HepG2 (cell line): ENCODE data around the gene BNC1. TPM values are rescaled to one million over a fixed set of nuclear protein-coding genes. Genes with fewer than 3 reads are reported as not detected.

Source experiments
- ATAC-seq: fragments of 200-7000 bp; cut with Tn5 transposase; 3 replicates; pipeline ENCODE4 v1.9.1; 2020; ENCODE audit warnings: mild to moderate bottlenecking, moderate library complexity
- BruUV-seq: library from RNA; stranded (reverse); fragments of 400-500 nt; replicated peaks from 2 replicates; lab custom pipeline; 2021; lab: Mats Ljungman, UMichigan
- CTCF ChIA-PET: fragments of 300-600 bp; formaldehyde crosslinking; extraction: SDS; loops from one replicate; lab custom pipeline; 2021; ENCODE audit warnings: low total read pairs, inconsistent platforms, low intra/inter-chr PET ratio; lab: Yijun Ruan, JAX
- POLR2A ChIA-PET: fragments of 350-600 bp; sonication (Branson Sonifier 250); formaldehyde crosslinking; loops from one replicate; lab custom pipeline; 2020; ENCODE audit warnings: antibody characterized with exemption, inconsistent platforms; lab: Yijun Ruan, JAX
- DNase-seq: peaks from one replicate; pipeline ENCODE4 v3.0.0-alpha.2; 2015; ENCODE audit warnings: low spot score
- FAIRE-seq: peaks from 3 replicates; lab custom pipeline; 2011; peaks lifted over from hg19 to GRCh38; lab: Jason Lieb, UNC
- H2AFZ ChIP-seq: one replicate; pipeline ENCODE4 v1.6.1; 2011; ENCODE audit warnings: low read length, inconsistent platforms
- H3K27ac ChIP-seq: fragments of 300-600 bp; 3 replicates; pipeline ENCODE4 v1.8.0; 2011; ENCODE audit warnings: mixed run types, mild to moderate bottlenecking, mixed read lengths, low read length, inconsistent platforms; ENCODE audit not compliant: insufficient read depth; ENCODE audit errors: extremely low read length
- H3K27me3 ChIP-seq, 2 experiments: fragments of 200-600 bp in 1 of 2; 2 replicates in 1 of 2; 3 replicates in 1 of 2; pipeline versions ENCODE4 v1.6.0 to v1.8.0; 2011; ENCODE audit warnings: low read length in 2 of 2, mild to moderate bottlenecking in 2 of 2, moderate library complexity in 2 of 2, inconsistent platforms in 1 of 2; ENCODE audit not compliant: insufficient read depth in 2 of 2, control insufficient read depth in 1 of 2
- H3K36me3 ChIP-seq, 2 experiments: fragments of 200-600 bp in 1 of 2; replicated peaks in 1 of 2; 2 replicates in 1 of 2; 3 replicates in 1 of 2; pipeline versions ENCODE4 v1.5.1 to v1.8.0; 2011; ENCODE audit warnings: low read length in 2 of 2, inconsistent platforms in 1 of 2; ENCODE audit not compliant: insufficient read depth in 2 of 2, control insufficient read depth in 1 of 2
- H3K4me1 ChIP-seq: 2 replicates; pipeline ENCODE4 v1.5.1; 2012; ENCODE audit warnings: low read length, inconsistent platforms; ENCODE audit not compliant: insufficient read depth
- H3K4me2 ChIP-seq: 2 replicates; pipeline ENCODE4 v1.6.0; 2011; ENCODE audit warnings: low read depth, low read length, inconsistent platforms
- H3K4me3 ChIP-seq, 3 experiments: fragments of 200-600 bp in 1 of 3; sonication (generic), shearing (Covaris generic) in 1 of 3; replicated peaks in 1 of 3; 2 replicates each; pipeline ENCODE4 v1.5.1; 2011 to 2016; ENCODE audit warnings: low read length in 3 of 3, inconsistent platforms in 2 of 3, low read depth in 2 of 3, mild to moderate bottlenecking in 2 of 3, control low read depth in 1 of 3, mixed read lengths in 1 of 3; ENCODE audit not compliant: insufficient read depth in 1 of 3
- H3K79me2 ChIP-seq: one replicate; pipeline ENCODE4 v1.6.1; 2011; ENCODE audit warnings: low read length, inconsistent platforms; ENCODE audit not compliant: insufficient read depth
- H3K9ac ChIP-seq: 2 replicates; pipeline ENCODE4 v1.6.0; 2011; ENCODE audit warnings: mild to moderate bottlenecking, low read depth, low read length, inconsistent platforms; ENCODE audit not compliant: insufficient read depth
- H3K9me3 ChIP-seq: 2 replicates; pipeline ENCODE4 v1.5.1; 2012; ENCODE audit warnings: mild to moderate bottlenecking, low read length
- H4K20me1 ChIP-seq: 2 replicates; pipeline ENCODE4 v1.6.0; 2011; ENCODE audit warnings: inconsistent platforms, mild to moderate bottlenecking, low read length, moderate library complexity; ENCODE audit not compliant: insufficient read depth
- CEBPB ChIP-seq: IDR thresholded peaks from 2 replicates; pipeline ENCODE4 v1.6.1; 2011; ENCODE audit warnings: low read depth, low read length, improper control_type of control experiment, borderline replicate concordance
- GRHL1 ChIP-seq: sonication (generic); formaldehyde crosslinking; conservative IDR thresholded peaks from 2 replicates; pipeline ENCODE4 v1.8.0; 2022; ENCODE audit warnings: missing genetic modification reagents
- MXI1 ChIP-seq: IDR thresholded peaks from 3 replicates; pipeline ENCODE4 v1.6.1; 2012; ENCODE audit warnings: low read depth, low read length, inconsistent platforms, borderline replicate concordance
- RBAK ChIP-seq: sonication (generic); formaldehyde crosslinking; IDR thresholded peaks from 2 replicates; pipeline ENCODE4 v1.5.1; 2020; ENCODE audit warnings: mild to moderate bottlenecking, missing genetic modification reagents
- TRIM24 ChIP-seq: sonication (generic); formaldehyde crosslinking; IDR thresholded peaks from 2 replicates; pipeline ENCODE4 v1.8.0; 2022; ENCODE audit warnings: mild to moderate bottlenecking, missing genetic modification reagents
- ZBTB1 ChIP-seq: sonication (generic); formaldehyde crosslinking; IDR thresholded peaks from 2 replicates; pipeline ENCODE4 v1.4.0; 2020; ENCODE audit warnings: missing genetic modification reagents, borderline replicate concordance
- ZBTB39 ChIP-seq: sonication (generic); formaldehyde crosslinking; IDR thresholded peaks from 2 replicates; pipeline ENCODE4 v1.5.0; 2020; ENCODE audit warnings: missing genetic modification reagents
- ZBTB44 ChIP-seq: sonication (generic); formaldehyde crosslinking; IDR thresholded peaks from 2 replicates; pipeline ENCODE4 v1.4.0; 2020; ENCODE audit warnings: missing genetic modification reagents
- ZNF260 ChIP-seq: sonication (generic); formaldehyde crosslinking; IDR thresholded peaks from 2 replicates; pipeline ENCODE4 v1.4.0; 2020; ENCODE audit warnings: missing genetic modification reagents, low read depth, mild to moderate bottlenecking, borderline replicate concordance
- ZNF33A ChIP-seq: sonication (generic); formaldehyde crosslinking; IDR thresholded peaks from 2 replicates; pipeline ENCODE4 v1.5.1; 2020; ENCODE audit warnings: missing genetic modification reagents, mild to moderate bottlenecking, moderate library complexity, borderline replicate concordance
- ZSCAN31 ChIP-seq: sonication (generic); formaldehyde crosslinking; IDR thresholded peaks from 2 replicates; pipeline ENCODE4 v1.5.0; 2020; ENCODE audit warnings: low read depth, mild to moderate bottlenecking, missing genetic modification reagents
- WGBS: methylation state at CpG from one replicate; pipeline ENCODE4 v1.1.6; 2017; ENCODE audit warnings: low lambda C conversion rate; 5-methylcytosine and 5-hydroxymethylcytosine counted together
- in situ Hi-C: cut with HindIII; loops from 2 replicates; pipeline ENCODE4 v1.10.0; 2017; ENCODE audit warnings: low pct_unique_long_range_greater_than_20kb; ENCODE audit not compliant: extremely low pct_ligation_motif_present
- intact Hi-C: fragments of 100-400 bp; cut with micrococcal nuclease; formaldehyde crosslinking; loops from one replicate; pipeline ENCODE4 v1.10.0; 2022; ENCODE audit not compliant: unreplicated experiment
- polyA plus RNA-seq, 8 experiments: library from polyadenylated mRNA; depleted of rRNA in 3 of 8; stranded (reverse) in 7 of 8; unstranded in 1 of 8; fragments of >200 nt; fragmentation: Illumina TruSeq in 4 of 8; extraction: Trizol in 4 of 8; gene quantifications; 2 replicates each; pipeline versions ENCODE4 v1.2.1 to v1.2.3, GENCODE V29; 2011 to 2016; ENCODE audit warnings: low read depth in 4 of 8, missing spikeins in 1 of 8, mixed read lengths in 1 of 8; ENCODE audit not compliant: insufficient read depth in 1 of 8
- total RNA-seq, 5 experiments: library from RNA; depleted of rRNA; stranded (reverse); fragments of >200 nt; fragmentation: Illumina TruSeq; extraction: Trizol; gene quantifications; 2 replicates each; pipeline ENCODE4 v1.2.3, GENCODE V29; 2016; ENCODE audit warnings: low read depth in 1 of 5

The BNC1 gene
- total and polyA plus RNA-seq, 2 of the 13 experiments (the other 11 are each of a cell fraction or from before 2014, with no cell fraction given) = not detected

GRCh38 chr15:83320404-83320803 is 35.9 kb upstream of the BNC1 start:
- Histone ChIP-seq H3K36me3 (no peaks in the 10 kb centered on the region), H3K9ac (no peak overlapping the region), H3K4me1 (no peaks in the 10 kb centered on the region), H3K27ac (no peak overlapping the region), H3K27me3 (no peaks in the 10 kb centered on the region; a peak in 1 of 5 replicates), H3K4me3 (no peak overlapping the region), H3K79me2 (no peaks in the 10 kb centered on the region), H3K4me2 (no peak overlapping the region), H4K20me1 (no peaks in the 10 kb centered on the region), H3K9me3 (no peaks in the 10 kb centered on the region), H2AFZ (no peak overlapping the region)
- DNase-seq = no peak
- POLR2A ChIA-PET = no interaction called here
- in situ Hi-C loops (no loop called here), intact Hi-C loops (no loop called here)
- BruUV-seq = no TSS peak
- FAIRE-seq = no peak
- no peak for ATAC-seq
- CTCF ChIA-PET = no interaction called here
- no peak for TF ChIP-seq TRIM24 (CRISPR knock-in tag)
- TF ChIP-seq CEBPB = peak; percentile 41; the same call in 1 of the 2 replicates
- WGBS = 2% methylated on average over 4 of the region's 4 CpGs

GRCh38 chr15:83319771-83320170 is 35.3 kb upstream of the BNC1 start:
- intact Hi-C loops = no loop called here
- no TSS peak for BruUV-seq
- FAIRE-seq (no peak), ATAC-seq (no peak), DNase-seq (no peak)
- WGBS = 2% methylated on average over 3 of the region's 3 CpGs
- H3K9me3 ChIP-seq = no peaks in the 10 kb centered on the region
- H3K79me2 ChIP-seq = no peaks in the 10 kb centered on the region
- no peak overlapping the region for H3K4me3 ChIP-seq
- no peaks in the 10 kb centered on the region for H3K4me1 ChIP-seq
- no peak overlapping the region for H2AFZ ChIP-seq
- no peaks in the 10 kb centered on the region for H3K36me3 ChIP-seq
- POLR2A ChIA-PET = no interaction called here
- CTCF ChIA-PET = no interaction called here
- in situ Hi-C loops = no loop called here
- no peaks in the 10 kb centered on the region for H4K20me1 ChIP-seq
- H3K9ac ChIP-seq = no peak overlapping the region
- H3K27me3 ChIP-seq = no peaks in the 10 kb centered on the region; a peak in 1 of 5 replicates
- H3K27ac ChIP-seq = no peak overlapping the region
- no peak overlapping the region for H3K4me2 ChIP-seq
- TF ChIP-seq ZNF33A (CRISPR knock-in tag) (no peak), GRHL1 (CRISPR knock-in tag) (no peak), ZNF260 (CRISPR knock-in tag) (no peak), ZBTB44 (CRISPR knock-in tag) (no peak), ZBTB39 (no peak), ZBTB1 (CRISPR knock-in tag) (no peak), ZSCAN31 (CRISPR knock-in tag) (no peak), MXI1 (no peak), RBAK (CRISPR knock-in tag) (no peak)
